Measurements from ENCODE around the gene KDR.

DNA sequence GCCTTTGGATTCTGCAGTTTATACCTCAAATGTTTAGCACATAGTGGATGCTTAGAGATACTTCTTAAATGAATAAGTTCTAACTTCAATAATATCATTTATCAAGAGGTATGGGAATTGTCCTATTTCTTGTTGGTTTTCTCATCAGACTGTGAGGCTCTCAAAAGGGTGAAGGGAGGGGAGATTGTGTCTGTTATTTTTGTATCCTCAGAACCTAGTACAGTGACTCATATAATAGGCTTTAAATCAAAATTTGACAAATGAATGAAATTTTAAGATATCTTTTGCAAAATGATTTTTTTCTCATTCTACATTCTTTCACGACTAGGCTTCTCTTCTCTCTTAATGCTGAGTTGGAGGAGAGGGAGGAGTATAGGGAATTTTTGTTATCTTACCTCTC, 89.5 kb downstream of the KDR start:
- TF ChIP-seq, protein P1, sequence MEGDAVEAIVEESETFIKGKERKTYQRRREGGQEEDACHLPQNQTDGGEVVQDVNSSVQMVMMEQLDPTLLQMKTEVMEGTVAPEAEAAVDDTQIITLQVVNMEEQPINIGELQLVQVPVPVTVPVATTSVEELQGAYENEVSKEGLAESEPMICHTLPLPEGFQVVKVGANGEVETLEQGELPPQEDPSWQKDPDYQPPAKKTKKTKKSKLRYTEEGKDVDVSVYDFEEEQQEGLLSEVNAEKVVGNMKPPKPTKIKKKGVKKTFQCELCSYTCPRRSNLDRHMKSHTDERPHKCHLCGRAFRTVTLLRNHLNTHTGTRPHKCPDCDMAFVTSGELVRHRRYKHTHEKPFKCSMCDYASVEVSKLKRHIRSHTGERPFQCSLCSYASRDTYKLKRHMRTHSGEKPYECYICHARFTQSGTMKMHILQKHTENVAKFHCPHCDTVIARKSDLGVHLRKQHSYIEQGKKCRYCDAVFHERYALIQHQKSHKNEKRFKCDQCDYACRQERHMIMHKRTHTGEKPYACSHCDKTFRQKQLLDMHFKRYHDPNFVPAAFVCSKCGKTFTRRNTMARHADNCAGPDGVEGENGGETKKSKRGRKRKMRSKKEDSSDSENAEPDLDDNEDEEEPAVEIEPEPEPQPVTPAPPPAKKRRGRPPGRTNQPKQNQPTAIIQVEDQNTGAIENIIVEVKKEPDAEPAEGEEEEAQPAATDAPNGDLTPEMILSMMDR (IDR thresholded peaks at IDR 0.05), result no peak
- no peak for TF ChIP-seq POLR2A (IDR thresholded peaks at IDR 0.05)
